Liver (tissue), 9 donors: ENCODE measurements around the gene MASP2. TPM values are rescaled to one million over a fixed set of nuclear protein-coding genes. Genes with fewer than 3 reads are reported as not detected.

Experiments used
- DNase-seq: peaks from one replicate; pipeline ENCODE4 v3.0.0-alpha.2; 2017; ENCODE audit warnings: low spot score
- H3K27ac ChIP-seq, 2 donors: one replicate each; pipeline ENCODE4 v1.7.0; 2013; ENCODE audit warnings: inconsistent platforms in 2 of 2, low read length in 2 of 2, control low read depth in 1 of 2, low read depth in 1 of 2, mild to moderate bottlenecking in 1 of 2
- H3K27me3 ChIP-seq, 4 donors: one replicate each; pipeline versions ENCODE4 v1.6.1 to v1.7.0; 2013; ENCODE audit warnings: low read length in 3 of 4, inconsistent platforms in 1 of 4, mild to moderate bottlenecking in 1 of 4, moderate library complexity in 1 of 4; ENCODE audit not compliant: control insufficient read depth in 4 of 4, insufficient read depth in 4 of 4
- H3K36me3 ChIP-seq, 4 donors: one replicate each; pipeline versions ENCODE4 v1.6.1 to v1.7.0; 2013; ENCODE audit warnings: low read length in 3 of 4, mild to moderate bottlenecking in 3 of 4, low read depth in 1 of 4, moderate library complexity in 1 of 4; ENCODE audit not compliant: control insufficient read depth in 4 of 4, insufficient read depth in 3 of 4
- H3K4me1 ChIP-seq, 4 donors: one replicate each; pipeline versions ENCODE4 v1.6.1 to v1.7.0; 2013; ENCODE audit warnings: low read length in 3 of 4, mild to moderate bottlenecking in 3 of 4, moderate library complexity in 1 of 4; ENCODE audit not compliant: control insufficient read depth in 4 of 4, insufficient read depth in 4 of 4
- H3K4me3 ChIP-seq, 3 donors: one replicate each; pipeline versions ENCODE4 v1.6.1 to v1.7.0; 2013; ENCODE audit warnings: low read length in 3 of 3, control low read depth in 1 of 3, low read depth in 1 of 3, mild to moderate bottlenecking in 1 of 3
- H3K9ac ChIP-seq, 2 donors: one replicate each; pipeline ENCODE4 v1.7.0; 2013; ENCODE audit warnings: low read length in 2 of 2, mild to moderate bottlenecking in 2 of 2, moderate library complexity in 2 of 2, control low read depth in 1 of 2, low read depth in 1 of 2
- H3K9me3 ChIP-seq, 4 donors: one replicate each; pipeline versions ENCODE4 v1.6.1 to v1.7.0; 2013; ENCODE audit warnings: low read length in 3 of 4; ENCODE audit not compliant: control insufficient read depth in 4 of 4
- EGR1 ChIP-seq, 2 donors: IDR thresholded peaks; 2 replicates each; pipeline ENCODE4 v1.6.1; 2016 to 2018; ENCODE audit warnings: antibody characterized with exemption in 2 of 2, low read depth in 2 of 2
- FOXA1 ChIP-seq: IDR thresholded peaks from 2 replicates; pipeline ENCODE4 v1.6.1; 2016; ENCODE audit warnings: antibody characterized with exemption
- FOXA2 ChIP-seq: IDR thresholded peaks from 2 replicates; pipeline ENCODE4 v1.6.1; 2016; ENCODE audit warnings: antibody characterized with exemption
- GABPA ChIP-seq, 2 donors: IDR thresholded peaks in 1 of 2; conservative IDR thresholded peaks in 1 of 2; 2 replicates each; pipeline ENCODE4 v1.6.1; 2016; ENCODE audit warnings: antibody characterized with exemption in 2 of 2, mild to moderate bottlenecking in 1 of 2, moderate library complexity in 1 of 2
- HNF4A ChIP-seq, 2 donors: conservative IDR thresholded peaks; 2 replicates each; pipeline ENCODE4 v1.6.1; 2016; ENCODE audit warnings: antibody characterized with exemption in 2 of 2, mild to moderate bottlenecking in 2 of 2
- HNF4G ChIP-seq: IDR thresholded peaks from 2 replicates; pipeline ENCODE4 v1.6.1; 2016; ENCODE audit warnings: antibody characterized with exemption
- JUND ChIP-seq, 2 donors: IDR thresholded peaks; 2 replicates each; pipeline ENCODE4 v1.6.1; 2016; ENCODE audit warnings: antibody characterized with exemption in 2 of 2
- NR2F2 ChIP-seq: IDR thresholded peaks from 2 replicates; pipeline ENCODE4 v1.6.1; 2016; ENCODE audit warnings: antibody characterized with exemption
- RAD21 ChIP-seq, 2 donors: IDR thresholded peaks; 2 replicates each; pipeline ENCODE4 v1.6.1; 2016; ENCODE audit warnings: antibody characterized with exemption in 2 of 2, mild to moderate bottlenecking in 2 of 2
- RXRA ChIP-seq, 2 donors: IDR thresholded peaks; 2 replicates each; pipeline ENCODE4 v1.6.1; 2017 to 2018; ENCODE audit warnings: antibody characterized with exemption in 2 of 2, mild to moderate bottlenecking in 1 of 2
- SP1 ChIP-seq: IDR thresholded peaks from 2 replicates; pipeline ENCODE4 v1.6.1; 2018; ENCODE audit warnings: antibody characterized with exemption, mild to moderate bottlenecking
- TAF1 ChIP-seq: conservative IDR thresholded peaks from 2 replicates; pipeline ENCODE4 v1.6.1; 2016; ENCODE audit warnings: antibody characterized with exemption, mild to moderate bottlenecking
- YY1 ChIP-seq: IDR thresholded peaks from 2 replicates; pipeline ENCODE4 v1.6.1; 2016; ENCODE audit warnings: antibody characterized with exemption, mild to moderate bottlenecking
- WGBS: extraction: QIAGEN DNeasy Blood & Tissue Kit; methylation state at CpG from one replicate; pipeline ENCODE4 v1.1.7; 2013; 5-methylcytosine and 5-hydroxymethylcytosine counted together
- polyA plus RNA-seq, 2 donors: library from polyadenylated mRNA; stranded (reverse) in 1 of 2; unstranded in 1 of 2; fragments of 200-250 nt in 1 of 2; fragments of >200 nt in 1 of 2; fragmentation: Nextera tagmentation in 1 of 2; extraction: Ambion mirVana in 1 of 2; gene quantifications; one replicate each; pipeline versions ENCODE4 v1.2.1 to v1.2.3, GENCODE V29; 2013 to 2015
- total RNA-seq, 2 donors: library from RNA; depleted of rRNA; stranded (reverse); fragments of >200 nt; gene quantifications; one replicate each; pipeline ENCODE4 v1.2.3, GENCODE V29; 2014
- TF ChIP-seq, protein P1 (sequence below): IDR thresholded peaks from 2 replicates; pipeline ENCODE4 v1.6.1; 2016; ENCODE audit warnings: antibody characterized with exemption
- TF ChIP-seq, protein P2 (sequence below): IDR thresholded peaks from 2 replicates; pipeline ENCODE4 v1.6.1; 2016; ENCODE audit warnings: antibody characterized with exemption
- TF ChIP-seq, protein P3 (sequence below): fragments of 150-350 bp; IDR thresholded peaks from 2 replicates; pipeline ENCODE4 v1.5.1; 2017; ENCODE audit warnings: improper control_type of control experiment, low read depth, low read length; ENCODE audit not compliant: missing input control
- TF ChIP-seq, protein P4 (sequence below): IDR thresholded peaks from 2 replicates; pipeline ENCODE4 v1.6.1; 2016; ENCODE audit warnings: antibody characterized with exemption, mild to moderate bottlenecking
- TF ChIP-seq, protein P5 (sequence below): IDR thresholded peaks from 2 replicates; pipeline ENCODE4 v1.6.1; 2016; ENCODE audit warnings: antibody characterized with exemption
- donor health status: healthy.
- donor health status: healthy.
- donor health status: healthy.
- donor health status: healthy.
- donor health status: healthy.

Gene MASP2
- total and polyA plus RNA-seq, 4 donors = 30.0 to 530 (median 213) TPM

DNA sequence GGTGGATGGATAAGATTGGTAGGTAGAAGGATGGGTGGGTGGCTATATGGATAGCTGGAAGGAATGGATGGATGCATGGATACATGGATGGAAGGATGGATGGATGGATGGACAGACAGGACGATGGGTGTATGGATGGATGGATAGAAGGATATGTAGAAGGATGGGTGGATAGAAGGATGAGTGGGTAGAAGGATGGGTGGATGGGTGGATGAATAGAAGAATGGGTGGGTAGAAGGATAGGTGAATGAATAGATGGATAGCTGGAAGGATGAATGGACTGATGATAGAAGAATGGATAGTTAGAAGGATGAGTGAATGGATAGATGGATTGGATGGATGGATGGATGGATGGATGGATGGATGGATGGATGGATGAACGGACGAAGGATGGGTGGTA, 5.0 kb downstream of the MASP2 start:
- no peak overlapping the region for H3K27ac ChIP-seq
- H3K4me3 ChIP-seq = no peak overlapping the region
- H3K9me3 ChIP-seq = no peaks in the 10 kb centered on the region
- no peaks in the 10 kb centered on the region for H3K27me3 ChIP-seq
- WGBS = 87% methylated on average over 3 of the region's 3 CpGs
- peaks cover 2 to 11% (median 8%) of the 10 kb centered on the region in 4 donors for H3K4me1 ChIP-seq
- TF ChIP-seq, protein P1, sequence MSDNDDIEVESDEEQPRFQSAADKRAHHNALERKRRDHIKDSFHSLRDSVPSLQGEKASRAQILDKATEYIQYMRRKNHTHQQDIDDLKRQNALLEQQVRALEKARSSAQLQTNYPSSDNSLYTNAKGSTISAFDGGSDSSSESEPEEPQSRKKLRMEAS = no peak
- no peak for TF ChIP-seq RAD21 (IDR thresholded peaks at IDR 0.05)
- TF ChIP-seq NR2F2 = no peak
- no peak for TF ChIP-seq EGR1 (IDR thresholded peaks at IDR 0.05; ENCODE audit: low read depth in 2 of 2)
- TF ChIP-seq YY1 = no peak
- no peak for TF ChIP-seq SP1
- no peak for TF ChIP-seq HNF4G
- no peak for TF ChIP-seq HNF4A (conservative IDR thresholded peaks at IDR 0.05)
- TF ChIP-seq, protein P2, sequence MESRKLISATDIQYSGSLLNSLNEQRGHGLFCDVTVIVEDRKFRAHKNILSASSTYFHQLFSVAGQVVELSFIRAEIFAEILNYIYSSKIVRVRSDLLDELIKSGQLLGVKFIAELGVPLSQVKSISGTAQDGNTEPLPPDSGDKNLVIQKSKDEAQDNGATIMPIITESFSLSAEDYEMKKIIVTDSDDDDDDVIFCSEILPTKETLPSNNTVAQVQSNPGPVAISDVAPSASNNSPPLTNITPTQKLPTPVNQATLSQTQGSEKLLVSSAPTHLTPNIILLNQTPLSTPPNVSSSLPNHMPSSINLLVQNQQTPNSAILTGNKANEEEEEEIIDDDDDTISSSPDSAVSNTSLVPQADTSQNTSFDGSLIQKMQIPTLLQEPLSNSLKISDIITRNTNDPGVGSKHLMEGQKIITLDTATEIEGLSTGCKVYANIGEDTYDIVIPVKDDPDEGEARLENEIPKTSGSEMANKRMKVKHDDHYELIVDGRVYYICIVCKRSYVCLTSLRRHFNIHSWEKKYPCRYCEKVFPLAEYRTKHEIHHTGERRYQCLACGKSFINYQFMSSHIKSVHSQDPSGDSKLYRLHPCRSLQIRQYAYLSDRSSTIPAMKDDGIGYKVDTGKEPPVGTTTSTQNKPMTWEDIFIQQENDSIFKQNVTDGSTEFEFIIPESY = no peak
- TF ChIP-seq, protein P3, sequence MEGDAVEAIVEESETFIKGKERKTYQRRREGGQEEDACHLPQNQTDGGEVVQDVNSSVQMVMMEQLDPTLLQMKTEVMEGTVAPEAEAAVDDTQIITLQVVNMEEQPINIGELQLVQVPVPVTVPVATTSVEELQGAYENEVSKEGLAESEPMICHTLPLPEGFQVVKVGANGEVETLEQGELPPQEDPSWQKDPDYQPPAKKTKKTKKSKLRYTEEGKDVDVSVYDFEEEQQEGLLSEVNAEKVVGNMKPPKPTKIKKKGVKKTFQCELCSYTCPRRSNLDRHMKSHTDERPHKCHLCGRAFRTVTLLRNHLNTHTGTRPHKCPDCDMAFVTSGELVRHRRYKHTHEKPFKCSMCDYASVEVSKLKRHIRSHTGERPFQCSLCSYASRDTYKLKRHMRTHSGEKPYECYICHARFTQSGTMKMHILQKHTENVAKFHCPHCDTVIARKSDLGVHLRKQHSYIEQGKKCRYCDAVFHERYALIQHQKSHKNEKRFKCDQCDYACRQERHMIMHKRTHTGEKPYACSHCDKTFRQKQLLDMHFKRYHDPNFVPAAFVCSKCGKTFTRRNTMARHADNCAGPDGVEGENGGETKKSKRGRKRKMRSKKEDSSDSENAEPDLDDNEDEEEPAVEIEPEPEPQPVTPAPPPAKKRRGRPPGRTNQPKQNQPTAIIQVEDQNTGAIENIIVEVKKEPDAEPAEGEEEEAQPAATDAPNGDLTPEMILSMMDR = no peak
- no peak for TF ChIP-seq TAF1
- no peak for TF ChIP-seq FOXA2
- TF ChIP-seq, protein P4, sequence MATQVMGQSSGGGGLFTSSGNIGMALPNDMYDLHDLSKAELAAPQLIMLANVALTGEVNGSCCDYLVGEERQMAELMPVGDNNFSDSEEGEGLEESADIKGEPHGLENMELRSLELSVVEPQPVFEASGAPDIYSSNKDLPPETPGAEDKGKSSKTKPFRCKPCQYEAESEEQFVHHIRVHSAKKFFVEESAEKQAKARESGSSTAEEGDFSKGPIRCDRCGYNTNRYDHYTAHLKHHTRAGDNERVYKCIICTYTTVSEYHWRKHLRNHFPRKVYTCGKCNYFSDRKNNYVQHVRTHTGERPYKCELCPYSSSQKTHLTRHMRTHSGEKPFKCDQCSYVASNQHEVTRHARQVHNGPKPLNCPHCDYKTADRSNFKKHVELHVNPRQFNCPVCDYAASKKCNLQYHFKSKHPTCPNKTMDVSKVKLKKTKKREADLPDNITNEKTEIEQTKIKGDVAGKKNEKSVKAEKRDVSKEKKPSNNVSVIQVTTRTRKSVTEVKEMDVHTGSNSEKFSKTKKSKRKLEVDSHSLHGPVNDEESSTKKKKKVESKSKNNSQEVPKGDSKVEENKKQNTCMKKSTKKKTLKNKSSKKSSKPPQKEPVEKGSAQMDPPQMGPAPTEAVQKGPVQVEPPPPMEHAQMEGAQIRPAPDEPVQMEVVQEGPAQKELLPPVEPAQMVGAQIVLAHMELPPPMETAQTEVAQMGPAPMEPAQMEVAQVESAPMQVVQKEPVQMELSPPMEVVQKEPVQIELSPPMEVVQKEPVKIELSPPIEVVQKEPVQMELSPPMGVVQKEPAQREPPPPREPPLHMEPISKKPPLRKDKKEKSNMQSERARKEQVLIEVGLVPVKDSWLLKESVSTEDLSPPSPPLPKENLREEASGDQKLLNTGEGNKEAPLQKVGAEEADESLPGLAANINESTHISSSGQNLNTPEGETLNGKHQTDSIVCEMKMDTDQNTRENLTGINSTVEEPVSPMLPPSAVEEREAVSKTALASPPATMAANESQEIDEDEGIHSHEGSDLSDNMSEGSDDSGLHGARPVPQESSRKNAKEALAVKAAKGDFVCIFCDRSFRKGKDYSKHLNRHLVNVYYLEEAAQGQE = no peak
- no peak for TF ChIP-seq FOXA1
- no peak for TF ChIP-seq JUND (IDR thresholded peaks at IDR 0.05)
- TF ChIP-seq GABPA (IDR thresholded peaks at IDR 0.05 in 1 of 2, conservative IDR thresholded peaks at IDR 0.05 in 1 of 2) = no peak
- no peak for TF ChIP-seq RXRA (IDR thresholded peaks at IDR 0.05)
- TF ChIP-seq, protein P5, sequence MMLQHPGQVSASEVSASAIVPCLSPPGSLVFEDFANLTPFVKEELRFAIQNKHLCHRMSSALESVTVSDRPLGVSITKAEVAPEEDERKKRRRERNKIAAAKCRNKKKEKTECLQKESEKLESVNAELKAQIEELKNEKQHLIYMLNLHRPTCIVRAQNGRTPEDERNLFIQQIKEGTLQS = no peak
- H3K36me3 ChIP-seq = peaks cover 12 to 60% (median 36%) of the 10 kb centered on the region in 4 donors
- no peak overlapping the region for H3K9ac ChIP-seq
- no peak for DNase-seq
